Fibroblast of lung (primary cell): Measurements from ENCODE around the gene ZNF423. TPM values are rescaled to one million over a fixed set of nuclear protein-coding genes. Genes with fewer than 3 reads are reported as not detected.

Source experiments
- DNase-seq, 2 donors: peaks; one replicate each; pipeline versions ENCODE4 v3.0.0 to v3.0.0-alpha.2; 2010; ENCODE audit warnings: low read depth in 2 of 2
- H2AFZ ChIP-seq: 2 replicates; pipeline ENCODE4 v1.5.1; 2012; ENCODE audit warnings: low read length, control low read depth, inconsistent platforms
- H3K27ac ChIP-seq: 2 replicates; pipeline ENCODE4 v1.5.1; 2011; ENCODE audit warnings: low read length, control low read depth; ENCODE audit not compliant: insufficient read depth
- H3K27me3 ChIP-seq: 2 replicates; pipeline ENCODE4 v1.5.1; 2011; ENCODE audit warnings: mild to moderate bottlenecking, low read length; ENCODE audit not compliant: control insufficient read depth, insufficient read depth
- H3K36me3 ChIP-seq: 2 replicates; pipeline ENCODE4 v1.5.1; 2011; ENCODE audit warnings: low read length; ENCODE audit not compliant: control insufficient read depth, insufficient read depth
- H3K4me1 ChIP-seq: 2 replicates; pipeline ENCODE4 v1.5.1; 2011; ENCODE audit warnings: low read length; ENCODE audit not compliant: control insufficient read depth, insufficient read depth; ENCODE audit errors: extremely low read depth
- H3K4me2 ChIP-seq: 2 replicates; pipeline ENCODE4 v1.5.1; 2011; ENCODE audit warnings: low read length, control low read depth; ENCODE audit not compliant: insufficient read depth; ENCODE audit errors: extremely low read depth
- H3K4me3 ChIP-seq, 4 experiments: fragments of 200-600 bp in 1 of 4; sonication (generic) in 1 of 4; replicated peaks in 1 of 4; 2 replicates each; pipeline ENCODE4 v1.5.1; 2011 to 2016; ENCODE audit warnings: low read length in 4 of 4, low read depth in 3 of 4, mild to moderate bottlenecking in 3 of 4, control low read depth in 2 of 4, inconsistent platforms in 1 of 4, mixed read lengths in 1 of 4; ENCODE audit not compliant: insufficient read depth in 1 of 4; ENCODE audit errors: control extremely low read depth in 1 of 4
- H3K79me2 ChIP-seq: 2 replicates; pipeline ENCODE4 v1.5.1; 2012; ENCODE audit warnings: mild to moderate bottlenecking, low read length, inconsistent platforms; ENCODE audit not compliant: control insufficient read depth, insufficient read depth
- H3K9ac ChIP-seq: 2 replicates; pipeline ENCODE4 v1.5.1; 2011; ENCODE audit warnings: mild to moderate bottlenecking, low read length, control low read depth; ENCODE audit not compliant: insufficient read depth
- H3K9me3 ChIP-seq: 2 replicates; pipeline ENCODE4 v1.5.1; 2012; ENCODE audit warnings: low read depth, low read length; ENCODE audit not compliant: control insufficient read depth, insufficient read depth
- H4K20me1 ChIP-seq: 2 replicates; pipeline ENCODE4 v1.5.1; 2011; ENCODE audit warnings: low read length; ENCODE audit not compliant: control insufficient read depth, insufficient read depth; ENCODE audit errors: extremely low read depth
- CTCF ChIP-seq, 2 donors: IDR thresholded peaks in 1 of 2; conservative IDR thresholded peaks in 1 of 2; 1 replicate in 1 of 2; 2 replicates in 1 of 2; pipeline ENCODE4 v1.5.1; 2011 to 2012; ENCODE audit warnings: low read length in 2 of 2, control low read depth in 1 of 2, inconsistent platforms in 1 of 2, low read depth in 1 of 2, mild to moderate bottlenecking in 1 of 2
- EZH2 ChIP-seq: IDR thresholded peaks from 2 replicates; pipeline ENCODE4 v1.5.1; 2012; ENCODE audit warnings: low read length, control low read depth, mild to moderate bottlenecking; ENCODE audit errors: missing control alignments
- polyA plus RNA-seq, 2 donors: library from polyadenylated mRNA; depleted of rRNA in 1 of 2; stranded (reverse) in 1 of 2; unstranded in 1 of 2; fragments of >200 nt; gene quantifications; 2 replicates each; pipeline ENCODE4 v1.2.1, GENCODE V29; 2011 to 2012; ENCODE audit warnings: missing spikeins in 1 of 2
- total RNA-seq: library from RNA; depleted of rRNA; stranded (reverse); fragments of >200 nt; gene quantifications from 2 replicates; pipeline ENCODE4 v1.2.1, GENCODE V29; 2014

Gene ZNF423
- total and polyA plus RNA-seq, 2 donors (not counting 1 experiment from before 2014, with no cell fraction given), result 0.07 to 0.17 TPM

- H2AFZ ChIP-seq, result no peak overlapping the region
- H3K4me2 ChIP-seq, result no peak overlapping the region
- H3K4me1 ChIP-seq, result no peaks in the 10 kb centered on the region
- no peak overlapping the region for H3K9ac ChIP-seq
- no peaks in the 10 kb centered on the region for H3K36me3 ChIP-seq
- peaks cover 3% of the 10 kb centered on the region for H3K27me3 ChIP-seq
- DNase-seq, result no peak
- no peaks in the 10 kb centered on the region for H3K9me3 ChIP-seq
- no peaks in the 10 kb centered on the region for H3K79me2 ChIP-seq
- H3K27ac ChIP-seq, result no peak overlapping the region
- no peak for TF ChIP-seq CTCF (conservative IDR thresholded peaks at IDR 0.05 in 1 of 2, IDR thresholded peaks at IDR 0.05 in 1 of 2; ENCODE audit: low read depth in 1 of 2, low read length in 2 of 2)
- TF ChIP-seq EZH2, result no peak
- no peaks in the 10 kb centered on the region for H4K20me1 ChIP-seq
- no peak overlapping the region for H3K4me3 ChIP-seq
These were observed 6.7 kb downstream of the ZNF423 start for GRCh38 chr16:49849037-49849753.

GRCh38 chr16:49848530-49848929 is 7.4 kb downstream of the ZNF423 start:
- no peaks in the 10 kb centered on the region for H3K36me3 ChIP-seq
- H3K27ac ChIP-seq, result no peak overlapping the region
- H3K4me2 ChIP-seq, result no peak overlapping the region
- no peaks in the 10 kb centered on the region for H3K27me3 ChIP-seq
- no peaks in the 10 kb centered on the region for H4K20me1 ChIP-seq
- no peak overlapping the region for H3K9ac ChIP-seq
- H2AFZ ChIP-seq, result no peak overlapping the region
- no peaks in the 10 kb centered on the region for H3K4me1 ChIP-seq
- no peak overlapping the region for H3K4me3 ChIP-seq
- H3K79me2 ChIP-seq, result no peaks in the 10 kb centered on the region
- TF ChIP-seq EZH2, result no peak
- TF ChIP-seq CTCF (conservative IDR thresholded peaks at IDR 0.05 in 1 of 2, IDR thresholded peaks at IDR 0.05 in 1 of 2; ENCODE audit: low read depth in 1 of 2, low read length in 2 of 2), result no peak
- no peaks in the 10 kb centered on the region for H3K9me3 ChIP-seq
- no peak for DNase-seq

- H2AFZ ChIP-seq, result no peak overlapping the region
- no peak overlapping the region for H3K4me3 ChIP-seq
- H3K9ac ChIP-seq, result no peak overlapping the region
- no peaks in the 10 kb centered on the region for H4K20me1 ChIP-seq
- no peak overlapping the region for H3K4me2 ChIP-seq
- H3K27ac ChIP-seq, result no peak overlapping the region
- H3K27me3 ChIP-seq, result no peaks in the 10 kb centered on the region
- H3K9me3 ChIP-seq, result no peaks in the 10 kb centered on the region
- no peaks in the 10 kb centered on the region for H3K79me2 ChIP-seq
- no peaks in the 10 kb centered on the region for H3K36me3 ChIP-seq
- TF ChIP-seq EZH2 (no peak), CTCF (conservative IDR thresholded peaks at IDR 0.05 in 1 of 2, IDR thresholded peaks at IDR 0.05 in 1 of 2; ENCODE audit: low read depth in 1 of 2, low read length in 2 of 2) (no peak)
- H3K4me1 ChIP-seq, result no peaks in the 10 kb centered on the region
- DNase-seq, result no peak
These were observed 9.1 kb downstream of the ZNF423 start for GRCh38 chr16:49846800-49847199.
